Esophagus muscularis mucosa (tissue), 3 donors: Measurements from ENCODE around the gene KIZ.

Experiments
- POLR2AphosphoS5 ChIP-seq, 2 donors: sonication (generic); formaldehyde crosslinking; IDR thresholded peaks; one replicate each; pipeline ENCODE4 v1.6.1; 2017; ENCODE audit warnings: antibody characterized with exemption in 2 of 2
- TF ChIP-seq, protein P1 (sequence below), 3 experiments: fragments of 200-600 bp in 2 of 3; fragments of 450-650 bp in 1 of 3; sonication (generic) in 2 of 3; IDR thresholded peaks; one replicate each; pipeline ENCODE4 v1.5.1; 2017 to 2019; ENCODE audit warnings: antibody characterized with exemption in 3 of 3, mild to moderate bottlenecking in 2 of 3, moderate library complexity in 1 of 3

DNA sequence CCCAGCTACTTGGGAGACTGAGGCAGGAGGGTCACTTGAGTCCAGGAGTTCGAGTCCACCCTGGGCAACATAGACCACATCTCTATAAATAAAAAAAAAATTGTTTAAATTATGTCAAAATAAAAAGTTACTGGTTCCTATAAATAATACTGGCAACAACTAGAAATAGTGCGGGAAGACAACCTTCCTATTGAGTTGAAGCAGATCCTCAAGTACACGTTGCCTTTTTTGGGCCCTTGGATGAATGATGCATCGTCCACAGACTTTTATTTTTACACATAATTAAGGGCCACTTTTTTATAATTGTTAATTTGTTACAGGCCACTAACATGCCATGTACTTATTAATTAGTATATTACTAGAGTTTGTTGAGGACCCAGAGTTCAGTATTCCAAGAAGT lies 31.1 kb downstream of the KIZ start:
- TF ChIP-seq, protein P1, sequence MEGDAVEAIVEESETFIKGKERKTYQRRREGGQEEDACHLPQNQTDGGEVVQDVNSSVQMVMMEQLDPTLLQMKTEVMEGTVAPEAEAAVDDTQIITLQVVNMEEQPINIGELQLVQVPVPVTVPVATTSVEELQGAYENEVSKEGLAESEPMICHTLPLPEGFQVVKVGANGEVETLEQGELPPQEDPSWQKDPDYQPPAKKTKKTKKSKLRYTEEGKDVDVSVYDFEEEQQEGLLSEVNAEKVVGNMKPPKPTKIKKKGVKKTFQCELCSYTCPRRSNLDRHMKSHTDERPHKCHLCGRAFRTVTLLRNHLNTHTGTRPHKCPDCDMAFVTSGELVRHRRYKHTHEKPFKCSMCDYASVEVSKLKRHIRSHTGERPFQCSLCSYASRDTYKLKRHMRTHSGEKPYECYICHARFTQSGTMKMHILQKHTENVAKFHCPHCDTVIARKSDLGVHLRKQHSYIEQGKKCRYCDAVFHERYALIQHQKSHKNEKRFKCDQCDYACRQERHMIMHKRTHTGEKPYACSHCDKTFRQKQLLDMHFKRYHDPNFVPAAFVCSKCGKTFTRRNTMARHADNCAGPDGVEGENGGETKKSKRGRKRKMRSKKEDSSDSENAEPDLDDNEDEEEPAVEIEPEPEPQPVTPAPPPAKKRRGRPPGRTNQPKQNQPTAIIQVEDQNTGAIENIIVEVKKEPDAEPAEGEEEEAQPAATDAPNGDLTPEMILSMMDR (IDR thresholded peaks at IDR 0.05), result no peak
- TF ChIP-seq POLR2AphosphoS5 (IDR thresholded peaks at IDR 0.05), result no peak
